ENCODE results near the gene GAMT.

DNA sequence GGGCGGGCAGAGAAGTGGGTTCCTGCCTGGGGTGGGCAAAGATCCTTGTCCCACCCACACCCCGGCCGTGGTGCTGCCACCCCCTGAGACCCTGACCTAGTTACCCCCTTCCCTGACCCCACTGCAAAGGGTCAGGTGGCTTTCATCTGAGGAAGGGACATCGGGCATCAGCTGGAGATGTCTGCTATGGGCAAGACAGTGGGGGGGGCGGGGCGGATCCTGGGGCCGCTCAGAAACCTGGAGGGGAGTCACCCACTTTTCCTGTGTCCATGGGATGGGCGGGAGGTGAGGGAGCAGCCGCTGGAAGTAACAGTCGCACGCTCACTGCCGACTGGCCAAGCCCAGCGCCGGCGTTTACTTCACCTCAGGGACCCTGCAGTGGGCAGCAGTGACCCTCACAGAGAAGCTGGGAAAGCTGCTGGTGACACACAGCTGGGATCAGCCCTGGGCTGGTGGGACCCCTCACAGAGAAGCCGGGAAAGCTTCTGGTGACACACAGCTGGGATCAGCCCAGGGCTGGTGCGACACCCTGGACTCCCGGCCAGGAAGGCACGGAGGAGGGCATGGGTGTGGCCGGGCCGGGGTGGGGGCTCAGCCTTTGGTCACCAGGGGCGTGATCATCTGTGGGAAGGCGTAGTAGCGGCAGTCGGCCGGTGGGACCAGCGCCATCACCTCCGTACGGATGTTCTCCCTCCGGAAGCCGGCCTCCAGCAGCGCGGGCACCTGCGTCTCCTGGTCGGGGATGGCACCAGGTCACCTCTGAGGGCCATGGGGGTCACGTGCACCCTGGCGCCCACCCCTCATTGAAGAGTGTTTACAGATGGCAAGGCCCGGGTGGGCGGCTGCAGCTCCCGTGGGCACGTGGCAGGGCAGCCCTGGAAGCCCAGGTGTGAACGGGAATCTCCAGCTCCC, 4.3 kb downstream of the GAMT start:
- TF ChIP-seq CTCF (IDR thresholded peaks at IDR 0.05) (no peak), POLR2A (IDR thresholded peaks at IDR 0.05) (no peak)
